Thyroid gland (tissue), 4 donors: Measurements from ENCODE around the gene LGALS8.

Experiments used
- CTCF ChIP-seq, 6 experiments: fragments of 200-600 bp in 3 of 6; fragments of 450-650 bp in 3 of 6; sonication (generic) in 3 of 6; IDR thresholded peaks; one replicate each; pipeline ENCODE4 v1.5.1; 2016 to 2019; ENCODE audit warnings: antibody characterized with exemption in 6 of 6, mild to moderate bottlenecking in 2 of 6, inconsistent platforms in 1 of 6, moderate library complexity in 1 of 6
- POLR2A ChIP-seq, 2 donors: fragments of 450-650 bp; IDR thresholded peaks; one replicate each; pipeline ENCODE4 v1.6.1; 2017; ENCODE audit warnings: antibody characterized with exemption in 2 of 2, mild to moderate bottlenecking in 2 of 2, moderate library complexity in 1 of 2

GRCh38 chr1:236530286-236530685, 6.5 kb downstream of the LGALS8 start:
- TF ChIP-seq CTCF (IDR thresholded peaks at IDR 0.05) (no peak), POLR2A (IDR thresholded peaks at IDR 0.05) (no peak)
